GM19193 (cell line): ENCODE measurements around the gene ARFGAP3.

Source experiments
- POLR2A ChIP-seq: IDR thresholded peaks from 4 replicates; pipeline ENCODE4 v1.6.1; 2011; ENCODE audit not compliant: insufficient read depth, insufficient read length; ENCODE audit errors: extremely low read depth

Gene ARFGAP3

GRCh38 chr22:42792453-42792908 is 64.6 kb downstream of the ARFGAP3 start:
- no peak for TF ChIP-seq POLR2A

- no peak for TF ChIP-seq POLR2A
Measured at GRCh38 chr22:42791721-42792452, 65.2 kb downstream of the ARFGAP3 start.

- no peak for TF ChIP-seq POLR2A
Measured at GRCh38 chr22:42788466-42788865, 68.6 kb downstream of the ARFGAP3 start.

- no peak for TF ChIP-seq POLR2A
Measured at GRCh38 chr22:42788021-42788420, 69.1 kb downstream of the ARFGAP3 start.

- no peak for TF ChIP-seq POLR2A
Measured at GRCh38 chr22:42787357-42787736, 69.7 kb downstream of the ARFGAP3 start.

- TF ChIP-seq POLR2A, result no peak
Measured at GRCh38 chr22:42786606-42787356, 70.3 kb downstream of the ARFGAP3 start.

- TF ChIP-seq POLR2A, result no peak
Measured at GRCh38 chr22:42785706-42786499, 71.2 kb downstream of the ARFGAP3 start.

- TF ChIP-seq POLR2A, result no peak
Measured at GRCh38 chr22:42780070-42780540, 77.0 kb downstream of the ARFGAP3 start.

GRCh38 chr22:42777126-42777525 is 79.9 kb downstream of the ARFGAP3 start:
- no peak for TF ChIP-seq POLR2A

GRCh38 chr22:42773167-42773566 is 83.9 kb downstream of the ARFGAP3 start:
- no peak for TF ChIP-seq POLR2A

GRCh38 chr22:42772647-42773046 is 84.4 kb downstream of the ARFGAP3 start:
- TF ChIP-seq POLR2A, result no peak

- TF ChIP-seq POLR2A, result no peak
Measured at GRCh38 chr22:42770941-42771647, 86.0 kb downstream of the ARFGAP3 start.

GRCh38 chr22:42770448-42770726 is 86.7 kb downstream of the ARFGAP3 start:
- TF ChIP-seq POLR2A, result no peak

GRCh38 chr22:42769574-42770447 is 87.3 kb downstream of the ARFGAP3 start:
- TF ChIP-seq POLR2A, result no peak
